Measurements from ENCODE around the gene OGFR.

- TF ChIP-seq POLR2A (IDR thresholded peaks at IDR 0.05) (no peak), CTCF (IDR thresholded peaks at IDR 0.05) (no peak)
These were observed 55.8 kb downstream of the OGFR start for GRCh38 chr20:62860391-62860923.
